ENCODE measurements around the gene BEX2.

GRCh38 chrX:103310555-103311398 is at the start of gene BEX2:
- TF ChIP-seq CTCF (conservative IDR thresholded peaks at IDR 0.05; ENCODE audit: low read depth, low read length) (no peak), EZH2 (IDR thresholded peaks at IDR 0.05; ENCODE audit: low read length, unreplicated experiment) (no peak)

All from PC-3 (cell line).